Measurements from ENCODE around the gene NNMT.

Gene NNMT

GRCh38 chr11:114348200-114349191 lies 52.3 kb downstream of the NNMT start:
- DNase-seq (ENCODE audit: low spot score): no peak

GRCh38 chr11:114350022-114350421 lies 53.8 kb downstream of the NNMT start:
- no peak for DNase-seq (ENCODE audit: low spot score)

- no peak for DNase-seq (ENCODE audit: low spot score)
Observed at GRCh38 chr11:114353443-114353842, 57.2 kb downstream of the NNMT start.

GRCh38 chr11:114354076-114354475 lies 57.9 kb downstream of the NNMT start:
- DNase-seq (ENCODE audit: low spot score): no peak

GRCh38 chr11:114358716-114359115 lies 62.5 kb downstream of the NNMT start:
- DNase-seq (ENCODE audit: low spot score): no peak

GRCh38 chr11:114359342-114359741 lies 63.1 kb downstream of the NNMT start:
- no peak for DNase-seq (ENCODE audit: low spot score)

- DNase-seq (ENCODE audit: low spot score): no peak
Observed at GRCh38 chr11:114362326-114362725, 66.1 kb downstream of the NNMT start.

GRCh38 chr11:114362958-114363357 lies 66.8 kb downstream of the NNMT start:
- no peak for DNase-seq (ENCODE audit: low spot score)

All from HuH-7.5 (cell line).